PC-9 (cell line): ENCODE measurements around the gene PPP2R3B. TPM values are rescaled to one million over a fixed set of nuclear protein-coding genes. Genes with fewer than 3 reads are reported as not detected.

Experiments
- BruUV-seq: library from RNA; stranded (reverse); fragments of 400-500 nt; replicated peaks from 2 replicates; lab custom pipeline; 2021; lab: Mats Ljungman, UMichigan
- CTCF ChIA-PET: fragments of 300-600 bp; sonication (Branson Sonifier 250); formaldehyde crosslinking; loops from one replicate; lab custom pipeline; 2022; ENCODE audit warnings: antibody characterized with exemption; lab: Charles Lee
- POLR2A ChIA-PET: fragments of 300-600 bp; sonication (Branson Sonifier 250); formaldehyde crosslinking; loops from one replicate; lab custom pipeline; 2022; ENCODE audit warnings: antibody characterized with exemption; ENCODE audit not compliant: unreplicated experiment; lab: Charles Lee
- DNase-seq, 2 experiments: peaks; one replicate each; pipeline versions ENCODE4 v3.0.0 to v3.0.0-alpha.2; 2015 to 2022; ENCODE audit warnings: mixed read lengths in 1 of 2
- H2AFZ ChIP-seq: fragments of 200-600 bp; sonication (generic); 2 replicates; pipeline ENCODE4 v1.8.1; 2017; ENCODE audit warnings: antibody characterized with exemption
- H3F3A ChIP-seq: fragments of 200-600 bp; sonication (generic); 2 replicates; pipeline ENCODE4 v1.8.1; 2017; ENCODE audit warnings: antibody characterized with exemption, mild to moderate bottlenecking, low read depth; ENCODE audit not compliant: insufficient read depth
- H3K27ac ChIP-seq: fragments of 200-600 bp; sonication (generic); 2 replicates; pipeline ENCODE4 v1.6.1; 2016; ENCODE audit warnings: mixed run types
- H3K27me3 ChIP-seq: fragments of 200-600 bp; sonication (generic); 2 replicates; pipeline ENCODE4 v1.6.1; 2016; ENCODE audit warnings: low read depth, mixed run types; ENCODE audit not compliant: insufficient read depth
- H3K36me3 ChIP-seq: fragments of 200-600 bp; sonication (generic); 2 replicates; pipeline ENCODE4 v1.6.1; 2016; ENCODE audit warnings: low read depth, mixed run types
- H3K4me1 ChIP-seq: fragments of 200-600 bp; sonication (generic); replicated peaks from 2 replicates; pipeline ENCODE4 v1.6.1; 2016; ENCODE audit warnings: mixed run types; ENCODE audit not compliant: insufficient read depth
- H3K4me2 ChIP-seq: fragments of 200-600 bp; sonication (generic); 2 replicates; pipeline ENCODE4 v1.6.1; 2017; ENCODE audit warnings: mixed run types
- H3K4me3 ChIP-seq: fragments of 200-600 bp; sonication (generic); 2 replicates; pipeline ENCODE4 v1.6.1; 2016; ENCODE audit warnings: mixed run types
- H3K79me2 ChIP-seq: fragments of 200-600 bp; sonication (generic); 2 replicates; pipeline ENCODE4 v1.6.1; 2017; ENCODE audit warnings: low read depth, mixed run types
- H3K9me2 ChIP-seq: fragments of 200-600 bp; sonication (generic); 2 replicates; pipeline ENCODE4 v1.8.1; 2017; ENCODE audit warnings: mild to moderate bottlenecking; ENCODE audit not compliant: insufficient read depth
- H3K9me3 ChIP-seq: fragments of 200-600 bp; sonication (generic); 2 replicates; pipeline ENCODE4 v1.8.1; 2016; ENCODE audit warnings: low read depth; ENCODE audit not compliant: insufficient read depth
- H4K20me1 ChIP-seq: fragments of 200-600 bp; sonication (generic); 2 replicates; pipeline ENCODE4 v1.8.1; 2017; ENCODE audit not compliant: insufficient read depth
- EZH2 ChIP-seq: fragments of 200-600 bp; sonication (generic); IDR thresholded peaks from 2 replicates; pipeline ENCODE4 v1.8.0; 2017; ENCODE audit warnings: antibody characterized with exemption, low read depth
- intact Hi-C: fragments of 100-400 bp; cut with micrococcal nuclease; formaldehyde crosslinking; loops from one replicate; pipeline ENCODE4 v1.10.0; 2022; ENCODE audit not compliant: unreplicated experiment
- total RNA-seq: library from RNA; stranded (reverse); gene quantifications from 2 replicates; pipeline ENCODE4 v1.2.3, GENCODE V29; 2021
- TF ChIP-seq, protein P1 (sequence below): fragments of 200-600 bp; sonication (generic); conservative IDR thresholded peaks from 2 replicates; pipeline ENCODE4 v1.6.1; 2017; ENCODE audit warnings: mixed run types, antibody characterized with exemption, mild to moderate bottlenecking, moderate library complexity

PPP2R3B gene
- total RNA-seq, 1 experiment from 2014 or later: 32.5 TPM

GRCh38 chrX:402857-403256, 16.1 kb upstream of the PPP2R3B start:
- no peaks in the 10 kb centered on the region for H3K36me3 ChIP-seq

GRCh38 chrX:400258-400657, 13.6 kb upstream of the PPP2R3B start:
- Histone ChIP-seq H3K27me3 (no peaks in the 10 kb centered on the region), H3K9me3 (no peaks in the 10 kb centered on the region), H4K20me1 (no peaks in the 10 kb centered on the region), H3K27ac (no peak overlapping the region), H3F3A (no peaks in the 10 kb centered on the region), H3K4me2 (no peak overlapping the region), H3K9me2 (no peaks in the 10 kb centered on the region), H3K79me2 (no peaks in the 10 kb centered on the region), H3K4me1 (no peaks in the 10 kb centered on the region), H3K4me3 (no peak overlapping the region), H3K36me3 (no peaks in the 10 kb centered on the region), H2AFZ (no peak overlapping the region)
- ChIA-PET POLR2A (no interaction called here), CTCF (no interaction called here)
- DNase-seq: no peak
- BruUV-seq: no TSS peak
- intact Hi-C loops: no loop called here
- TF ChIP-seq EZH2: no peak
- TF ChIP-seq, protein P1, sequence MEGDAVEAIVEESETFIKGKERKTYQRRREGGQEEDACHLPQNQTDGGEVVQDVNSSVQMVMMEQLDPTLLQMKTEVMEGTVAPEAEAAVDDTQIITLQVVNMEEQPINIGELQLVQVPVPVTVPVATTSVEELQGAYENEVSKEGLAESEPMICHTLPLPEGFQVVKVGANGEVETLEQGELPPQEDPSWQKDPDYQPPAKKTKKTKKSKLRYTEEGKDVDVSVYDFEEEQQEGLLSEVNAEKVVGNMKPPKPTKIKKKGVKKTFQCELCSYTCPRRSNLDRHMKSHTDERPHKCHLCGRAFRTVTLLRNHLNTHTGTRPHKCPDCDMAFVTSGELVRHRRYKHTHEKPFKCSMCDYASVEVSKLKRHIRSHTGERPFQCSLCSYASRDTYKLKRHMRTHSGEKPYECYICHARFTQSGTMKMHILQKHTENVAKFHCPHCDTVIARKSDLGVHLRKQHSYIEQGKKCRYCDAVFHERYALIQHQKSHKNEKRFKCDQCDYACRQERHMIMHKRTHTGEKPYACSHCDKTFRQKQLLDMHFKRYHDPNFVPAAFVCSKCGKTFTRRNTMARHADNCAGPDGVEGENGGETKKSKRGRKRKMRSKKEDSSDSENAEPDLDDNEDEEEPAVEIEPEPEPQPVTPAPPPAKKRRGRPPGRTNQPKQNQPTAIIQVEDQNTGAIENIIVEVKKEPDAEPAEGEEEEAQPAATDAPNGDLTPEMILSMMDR: no peak

More at GRCh38 chrX:402857-403256, 16.1 kb upstream of the PPP2R3B start:
- Histone ChIP-seq H3K4me1 (no peaks in the 10 kb centered on the region), H3K9me2 (no peaks in the 10 kb centered on the region), H3K27ac (no peak overlapping the region), H3K27me3 (no peaks in the 10 kb centered on the region), H2AFZ (no peak overlapping the region), H3F3A (no peaks in the 10 kb centered on the region), H3K4me3 (no peak overlapping the region), H4K20me1 (no peaks in the 10 kb centered on the region), H3K4me2 (no peak overlapping the region), H3K9me3 (no peaks in the 10 kb centered on the region), H3K79me2 (no peaks in the 10 kb centered on the region)
- DNase-seq: no peak
- no TSS peak for BruUV-seq
- POLR2A ChIA-PET: no interaction called here
- intact Hi-C loops: no loop called here
- TF ChIP-seq EZH2: no peak
- TF ChIP-seq, protein P1: no peak
- CTCF ChIA-PET: no interaction called here

GRCh38 chrX:397575-397974, 10.9 kb upstream of the PPP2R3B start:
- Histone ChIP-seq H2AFZ (no peak overlapping the region), H3K27me3 (no peaks in the 10 kb centered on the region), H3K4me3 (no peak overlapping the region), H4K20me1 (no peaks in the 10 kb centered on the region), H3K79me2 (no peaks in the 10 kb centered on the region), H3K36me3 (no peaks in the 10 kb centered on the region), H3K4me2 (no peak overlapping the region), H3K9me3 (no peaks in the 10 kb centered on the region), H3K9me2 (no peaks in the 10 kb centered on the region), H3F3A (no peaks in the 10 kb centered on the region), H3K27ac (no peak overlapping the region), H3K4me1 (no peaks in the 10 kb centered on the region)
- no peak for TF ChIP-seq EZH2
- TF ChIP-seq, protein P1: no peak
- intact Hi-C loops: no loop called here
- DNase-seq: no peak
- BruUV-seq: no TSS peak
- ChIA-PET POLR2A (no interaction called here), CTCF (no interaction called here)
